Glutamatergic neuron (in vitro differentiated cells): Measurements from ENCODE around the gene DPYSL4. TPM values are rescaled to one million over a fixed set of nuclear protein-coding genes. Genes with fewer than 3 reads are reported as not detected.

Source experiments
- DNase-seq: peaks from one replicate; pipeline ENCODE4 v3.0.0; 2022
- H3K27ac Mint-ChIP-seq: one replicate; pipeline ENCODE4 v1.8.0; 2020; ENCODE audit warnings: mild to moderate bottlenecking, mixed read lengths, inconsistent platforms; ENCODE audit not compliant: unreplicated experiment
- H3K27me3 Mint-ChIP-seq: one replicate; pipeline ENCODE4 v1.8.0; 2020; ENCODE audit warnings: mild to moderate bottlenecking, moderate library complexity, mixed read lengths, inconsistent platforms; ENCODE audit not compliant: unreplicated experiment
- H3K36me3 Mint-ChIP-seq: one replicate; pipeline ENCODE4 v1.8.0; 2020; ENCODE audit warnings: mild to moderate bottlenecking, mixed read lengths, inconsistent platforms; ENCODE audit not compliant: unreplicated experiment
- H3K4me1 Mint-ChIP-seq: one replicate; pipeline ENCODE4 v1.8.0; 2020; ENCODE audit warnings: mild to moderate bottlenecking, low read depth, mixed read lengths, inconsistent platforms; ENCODE audit not compliant: unreplicated experiment
- H3K4me3 Mint-ChIP-seq: one replicate; pipeline ENCODE4 v1.8.0; 2020; ENCODE audit warnings: mild to moderate bottlenecking, mixed read lengths, inconsistent platforms; ENCODE audit not compliant: unreplicated experiment
- H3K9me3 Mint-ChIP-seq: one replicate; pipeline ENCODE4 v1.8.0; 2020; ENCODE audit warnings: mild to moderate bottlenecking, moderate library complexity, mixed read lengths, inconsistent platforms; ENCODE audit not compliant: unreplicated experiment
- CTCF ChIP-seq: fragments of 200-600 bp; sonication (generic); IDR thresholded peaks from one replicate; pipeline ENCODE4 v1.5.0; 2021; ENCODE audit not compliant: partially characterized antibody, unreplicated experiment
- total RNA-seq: library from RNA; stranded (reverse); fragmentation: NEBNext Ultra II Directional; extraction: Animal tissue kit (Norgen Biotek cat#: 25700); gene quantifications from one replicate; pipeline ENCODE4 v1.2.1, GENCODE V29; 2021; ENCODE audit not compliant: unreplicated experiment

The DPYSL4 gene
- total RNA-seq, 1 donor from 2014 or later: 402 TPM

- peak; percentile 74 for DNase-seq
Observed at GRCh38 chr10:132142396-132143161, 44.2 kb upstream of the DPYSL4 start.

GRCh38 chr10:132143162-132143561 is 43.6 kb upstream of the DPYSL4 start:
- Mint-ChIP-seq H3K27me3 (no peaks in the 10 kb centered on the region), H3K4me1 (peaks cover 5% of the 10 kb centered on the region), H3K9me3 (no peaks in the 10 kb centered on the region), H3K27ac (no peak overlapping the region), H3K4me3 (no peak overlapping the region), H3K36me3 (no peaks in the 10 kb centered on the region)
- DNase-seq: peak; percentile 74
- TF ChIP-seq CTCF: no peak

More at GRCh38 chr10:132142396-132143161, 44.2 kb upstream of the DPYSL4 start:
- TF ChIP-seq CTCF: peak; percentile 90
- H3K4me3 Mint-ChIP-seq: no peak overlapping the region
- no peak overlapping the region for H3K27ac Mint-ChIP-seq
- H3K27me3 Mint-ChIP-seq: no peaks in the 10 kb centered on the region
- H3K4me1 Mint-ChIP-seq: peaks cover 5% of the 10 kb centered on the region
- H3K9me3 Mint-ChIP-seq: no peaks in the 10 kb centered on the region
- H3K36me3 Mint-ChIP-seq: no peaks in the 10 kb centered on the region

GRCh38 chr10:132144086-132144485 is 42.7 kb upstream of the DPYSL4 start:
- no peak for TF ChIP-seq CTCF
- no peaks in the 10 kb centered on the region for H3K36me3 Mint-ChIP-seq
- no peaks in the 10 kb centered on the region for H3K27me3 Mint-ChIP-seq
- H3K9me3 Mint-ChIP-seq: no peaks in the 10 kb centered on the region
- peaks cover 5% of the 10 kb centered on the region for H3K4me1 Mint-ChIP-seq
- peak; percentile 16 for DNase-seq
- H3K27ac Mint-ChIP-seq: no peak overlapping the region
- H3K4me3 Mint-ChIP-seq: no peak overlapping the region

- DNase-seq: peak; percentile 12
- H3K27ac Mint-ChIP-seq: no peak overlapping the region
- H3K4me3 Mint-ChIP-seq: no peak overlapping the region
- peaks cover 2% of the 10 kb centered on the region for H3K27me3 Mint-ChIP-seq
- no peak for TF ChIP-seq CTCF
- peaks cover 5% of the 10 kb centered on the region for H3K4me1 Mint-ChIP-seq
- no peaks in the 10 kb centered on the region for H3K36me3 Mint-ChIP-seq
- no peaks in the 10 kb centered on the region for H3K9me3 Mint-ChIP-seq
Observed at GRCh38 chr10:132145002-132145401, 41.7 kb upstream of the DPYSL4 start.

- no peak for TF ChIP-seq CTCF
- H3K4me3 Mint-ChIP-seq: no peak overlapping the region
- peaks cover 3% of the 10 kb centered on the region for H3K27me3 Mint-ChIP-seq
- no peaks in the 10 kb centered on the region for H3K9me3 Mint-ChIP-seq
- H3K4me1 Mint-ChIP-seq: peaks cover 5% of the 10 kb centered on the region
- H3K27ac Mint-ChIP-seq: no peak overlapping the region
- peak; percentile 12 for DNase-seq
- H3K36me3 Mint-ChIP-seq: no peaks in the 10 kb centered on the region
Observed at GRCh38 chr10:132145521-132146185, 41.1 kb upstream of the DPYSL4 start.
